ENCODE results near the gene FCHSD2. TPM values are rescaled to one million over a fixed set of nuclear protein-coding genes. Genes with fewer than 3 reads are reported as not detected.

The FCHSD2 gene
- polyA plus RNA-seq, 3 donors: 14.5 to 43.5 (median 16.6) TPM

GRCh38 chr11:73053964-73054363 lies 88.2 kb downstream of the FCHSD2 start:
- intact Hi-C loops (cut with micrococcal nuclease): no loop called here
- Mint-ChIP-seq H3K36me3 (peaks cover 9 to 16% of the 10 kb centered on the region in 2 donors), H3K27me3 (ENCODE audit: low read depth in 3 of 3) (peaks cover 0 to 2% (median 0%) of the 10 kb centered on the region in 3 donors), H3K4me3 (no peak overlapping the region), H3K4me1 (peaks cover 36% of the 10 kb centered on the region), H3K9me3 (peaks cover 3 to 8% (median 5%) of the 10 kb centered on the region in 7 donors), H3K27ac (no peak overlapping the region)
- Histone ChIP-seq H3K9ac (ENCODE audit: insufficient read depth, low read length, poor library complexity, severe bottlenecking) (no peak overlapping the region), H2AFZ (ENCODE audit: insufficient read depth, low read depth, low read length, poor library complexity, severe bottlenecking) (no peak overlapping the region), H3K4me1 (ENCODE audit: control insufficient read depth in 1 of 2, insufficient read depth in 2 of 2, low read length in 2 of 2) (peaks cover 6 to 15% of the 10 kb centered on the region in 2 donors), H3K9me3 (replicated peaks in 1 of 2; ENCODE audit: control insufficient read depth in 1 of 2, insufficient read depth in 1 of 2, low read length in 2 of 2) (peaks cover 0 to 5% of the 10 kb centered on the region in 2 donors), H4K20me1 (ENCODE audit: insufficient read depth, low read length) (peaks cover 12% of the 10 kb centered on the region), H3K79me2 (ENCODE audit: insufficient read depth, low read length) (peaks cover 94% of the 10 kb centered on the region), H3K4me2 (replicated peaks; ENCODE audit: extremely low read depth, low read length, poor library complexity, severe bottlenecking) (no peak overlapping the region), H3K36me3 (replicated peaks in 1 of 2; ENCODE audit: control insufficient read depth in 1 of 2, insufficient read depth in 2 of 2, low read length in 2 of 2) (no peaks in the 10 kb centered on the region), H3K27me3 (ENCODE audit: control insufficient read depth in 2 of 2, insufficient read depth in 2 of 2, low read length in 2 of 2) (no peaks in the 10 kb centered on the region), H3K27ac (ENCODE audit: low read depth in 1 of 2, low read length in 2 of 2) (peak overlapping the region in 1 of 2 donors; percentile 24), H3K4me3 (replicated peaks in 1 of 3; ENCODE audit: low read depth in 2 of 3, low read length in 3 of 3) (no peak overlapping the region)
- WGBS (ENCODE audit: insufficient coverage): no CpG with 5 or more reads among the region's 1 CpG
- TF ChIP-seq CTCF (IDR thresholded peaks at IDR 0.05): no peak
- DNase-seq: no peak

- H3K4me3 Mint-ChIP-seq: peak overlapping the region; percentile 61 to 76
- no peaks in the 10 kb centered on the region for H3K9me3 Mint-ChIP-seq
- H3K9ac ChIP-seq (ENCODE audit: insufficient read depth, low read length, poor library complexity, severe bottlenecking): peak overlapping the region; percentile 17
- peak overlapping the region; percentile 25 to 81 for H3K27ac ChIP-seq (ENCODE audit: low read depth in 1 of 2, low read length in 2 of 2)
- peak overlapping the region; percentile 25 for H2AFZ ChIP-seq (ENCODE audit: insufficient read depth, low read depth, low read length, poor library complexity, severe bottlenecking)
- peaks cover 0 to 5% of the 10 kb centered on the region in 2 donors for H3K36me3 ChIP-seq (replicated peaks in 1 of 2; ENCODE audit: control insufficient read depth in 1 of 2, insufficient read depth in 2 of 2, low read length in 2 of 2)
- no peaks in the 10 kb centered on the region for H3K9me3 ChIP-seq (replicated peaks in 1 of 2; ENCODE audit: control insufficient read depth in 1 of 2, insufficient read depth in 1 of 2, low read length in 2 of 2)
- H3K27me3 Mint-ChIP-seq (ENCODE audit: low read depth in 3 of 3): no peaks in the 10 kb centered on the region
- H3K36me3 Mint-ChIP-seq: peaks cover 1 to 3% of the 10 kb centered on the region in 2 donors
- no peak for TF ChIP-seq CTCF (IDR thresholded peaks at IDR 0.05)
- intact Hi-C loops (cut with micrococcal nuclease): no loop called here
- DNase-seq: no peak
- H4K20me1 ChIP-seq (ENCODE audit: insufficient read depth, low read length): no peaks in the 10 kb centered on the region
- peaks cover 25 to 39% of the 10 kb centered on the region in 2 donors for H3K4me1 ChIP-seq (ENCODE audit: control insufficient read depth in 1 of 2, insufficient read depth in 2 of 2, low read length in 2 of 2)
- peak overlapping the region; percentile 59 to 91 (median 80) for H3K27ac Mint-ChIP-seq
- peak overlapping the region; percentile 72 for H3K4me2 ChIP-seq (replicated peaks; ENCODE audit: extremely low read depth, low read length, poor library complexity, severe bottlenecking)
- WGBS (ENCODE audit: insufficient coverage): no CpG with 5 or more reads among the region's 3 CpGs
- peak overlapping the region; percentile 22 to 83 (median 68) for H3K4me3 ChIP-seq (replicated peaks in 1 of 3; ENCODE audit: low read depth in 2 of 3, low read length in 3 of 3)
- no peaks in the 10 kb centered on the region for H3K27me3 ChIP-seq (ENCODE audit: control insufficient read depth in 2 of 2, insufficient read depth in 2 of 2, low read length in 2 of 2)
- peaks cover 41% of the 10 kb centered on the region for H3K4me1 Mint-ChIP-seq
- peaks cover 74% of the 10 kb centered on the region for H3K79me2 ChIP-seq (ENCODE audit: insufficient read depth, low read length)
These were observed 93.7 kb downstream of the FCHSD2 start for GRCh38 chr11:73048446-73048845.

Measured in CD14-positive monocyte (primary cell).